K562 (cell line): Measurements from ENCODE around the gene HDGFL2. TPM values are rescaled to one million over a fixed set of nuclear protein-coding genes. Genes with fewer than 3 reads are reported as not detected.
A peak's percentile ranks its signal among the peaks of the same experiment; 100 is the strongest.

Source experiments
- CGGBP1 ChIP-seq: fragments of 250-450 bp; sonication (Bioruptor Pico); IDR thresholded peaks from 2 replicates; pipeline ENCODE4 v1.9.0; 2021; ENCODE audit warnings: mild to moderate bottlenecking
- ILF3 ChIP-seq: fragments of 450-650 bp; IDR thresholded peaks from 2 replicates; pipeline ENCODE4 v1.6.1; 2018; ENCODE audit warnings: antibody characterized with exemption, mild to moderate bottlenecking, moderate library complexity, borderline replicate concordance
- KHSRP ChIP-seq: fragments of 450-650 bp; IDR thresholded peaks from 2 replicates; pipeline ENCODE4 v1.6.1; 2017
- MAFK ChIP-seq: IDR thresholded peaks from 2 replicates; pipeline ENCODE4 v1.6.1; 2011; ENCODE audit warnings: low read length, improper control_type of control experiment
- MAX ChIP-seq: sonication (generic); formaldehyde crosslinking; IDR thresholded peaks from 2 replicates; pipeline ENCODE4 v1.9.0; 2022; ENCODE audit warnings: mild to moderate bottlenecking, missing genetic modification reagents
- MNT ChIP-seq, 2 experiments: fragments of 450-650 bp; conservative IDR thresholded peaks; 2 replicates each; pipeline ENCODE4 v1.6.1; 2017; ENCODE audit warnings: mild to moderate bottlenecking in 2 of 2, moderate library complexity in 2 of 2
- NR2C1 ChIP-seq, 2 experiments: fragments of 450-650 bp; IDR thresholded peaks; 2 replicates each; pipeline ENCODE4 v1.6.1; 2017; ENCODE audit warnings: mild to moderate bottlenecking in 2 of 2, antibody characterized with exemption in 1 of 2, inconsistent platforms in 1 of 2, missing compliant biosample characterization in 1 of 2, missing genetic modification characterization in 1 of 2
- NR2C2 ChIP-seq, 2 experiments: fragments of 200-800 bp in 1 of 2; sonication (Bioruptor generic) in 1 of 2; sonication (generic) in 1 of 2; formaldehyde crosslinking in 1 of 2; IDR thresholded peaks; 2 replicates each; pipeline versions ENCODE4 v1.6.1 to v1.8.0; 2016 to 2022; ENCODE audit warnings: mild to moderate bottlenecking in 1 of 2, missing compliant biosample characterization in 1 of 2, missing genetic modification characterization in 1 of 2, missing genetic modification reagents in 1 of 2
- RBM17 ChIP-seq: fragments of 200-400 bp; formaldehyde crosslinking; IDR thresholded peaks from 2 replicates; pipeline ENCODE4 v1.6.1; 2017; ENCODE audit warnings: low read depth, mild to moderate bottlenecking, low read length, borderline replicate concordance
- TOE1 ChIP-seq, 2 experiments: fragments of 450-650 bp in 1 of 2; sonication (generic) in 1 of 2; formaldehyde crosslinking in 1 of 2; IDR thresholded peaks; 2 replicates each; pipeline versions ENCODE4 v1.7.1 to v1.8.0; 2016 to 2022; ENCODE audit warnings: borderline replicate concordance in 2 of 2, mild to moderate bottlenecking in 2 of 2, antibody characterized with exemption in 1 of 2, inconsistent platforms in 1 of 2, low read depth in 1 of 2, missing genetic modification reagents in 1 of 2, moderate library complexity in 1 of 2
- VEZF1 ChIP-seq: fragments of 200-800 bp; sonication (Bioruptor generic); IDR thresholded peaks from 2 replicates; pipeline ENCODE4 v1.6.1; 2017; ENCODE audit warnings: missing genetic modification characterization, missing compliant biosample characterization
- ZBTB12 ChIP-seq: fragments of 250-450 bp; sonication (Bioruptor Pico); IDR thresholded peaks from 2 replicates; pipeline ENCODE4 v1.4.0; 2020
- ZNF197 ChIP-seq: fragments of 200-800 bp; sonication (Bioruptor generic); IDR thresholded peaks from 2 replicates; pipeline ENCODE4 v1.6.1; 2016; ENCODE audit warnings: low read depth, missing genetic modification characterization, missing compliant biosample characterization
- ZNF24 ChIP-seq: fragments of 450-650 bp; IDR thresholded peaks from 2 replicates; pipeline ENCODE4 v1.6.1; 2016
- ZNF3 ChIP-seq: fragments of 250-450 bp; sonication (Bioruptor Pico); IDR thresholded peaks from 2 replicates; pipeline ENCODE4 v1.5.0; 2021; ENCODE audit warnings: mild to moderate bottlenecking, moderate library complexity
- ZNF316 ChIP-seq: fragments of 450-650 bp; IDR thresholded peaks from 2 replicates; pipeline ENCODE4 v1.6.1; 2016
- ZNF518B ChIP-seq: fragments of 250-450 bp; sonication (Bioruptor Pico); IDR thresholded peaks from 2 replicates; pipeline ENCODE4 v1.5.0; 2021; ENCODE audit warnings: mild to moderate bottlenecking, moderate library complexity
- polyA plus RNA-seq, 8 experiments: library from polyadenylated mRNA; depleted of rRNA in 4 of 8; stranded (reverse) in 5 of 8; unstranded in 3 of 8; fragments of >200 nt; fragmentation: Nextera tagmentation in 2 of 8; fragmentation: Illumina TruSeq in 1 of 8; extraction: Ambion mirVana in 2 of 8; extraction: Trizol in 1 of 8; gene quantifications; 2 replicates each; pipeline versions ENCODE4 v1.2.1 to v1.2.3, GENCODE V29; 2011 to 2014; ENCODE audit warnings: inconsistent platforms in 1 of 8, missing spikeins in 1 of 8
- total RNA-seq, 7 experiments: library from RNA; depleted of rRNA in 6 of 7; stranded (reverse); fragments of >200 nt in 6 of 7; fragmentation: Illumina TruSeq in 2 of 7; extraction: Trizol in 2 of 7; gene quantifications; 2 replicates each; pipeline versions ENCODE4 v1.2.1 to v1.2.3, GENCODE V29; 2011 to 2021; ENCODE audit warnings: low replicate concordance in 1 of 7

The HDGFL2 gene
- total and polyA plus RNA-seq, 9 of the 15 experiments (the other 6 are each of a cell fraction or from before 2014, with no cell fraction given): 0.13 to 61.7 (median 16.0) TPM

GRCh38 chr19:4456843-4457653 is 15.0 kb upstream of the HDGFL2 start (continued):
- no peak for TF ChIP-seq RBM17
- TF ChIP-seq ZNF316: no peak
- TF ChIP-seq ZNF3 (CRISPR knock-in tag): no peak
- no peak for TF ChIP-seq ZNF518B
- no peak for TF ChIP-seq KHSRP
- no peak for TF ChIP-seq ZBTB12
- no peak for TF ChIP-seq MAFK
- no peak for TF ChIP-seq CGGBP1 (CRISPR knock-in tag)
- TF ChIP-seq MAX: peak; percentile 17; the same call in 1 of the 2 replicates
- no peak for TF ChIP-seq ZNF24
- TF ChIP-seq MNT (conservative IDR thresholded peaks at IDR 0.05): peak in 1 of 2 experiments; percentile 21; a peak in 1 of 4 replicates
- no peak for TF ChIP-seq ILF3
- TF ChIP-seq NR2C2 (CRISPR knock-in tag; IDR thresholded peaks at IDR 0.05): no peak
- no peak for TF ChIP-seq NR2C2 (tag; IDR thresholded peaks at IDR 0.05)
- TF ChIP-seq VEZF1 (CRISPR knock-in tag): no peak
- TF ChIP-seq ZNF197 (CRISPR knock-in tag): no peak
- TF ChIP-seq NR2C1 (IDR thresholded peaks at IDR 0.05): no peak
- no peak for TF ChIP-seq NR2C1 (tag; IDR thresholded peaks at IDR 0.05)
- TF ChIP-seq TOE1 (IDR thresholded peaks at IDR 0.05; ENCODE audit: borderline replicate concordance): 0 out of 2 replicates have a peak, but pooled peaks have one; percentile 36
- TF ChIP-seq TOE1 (CRISPR knock-in tag; IDR thresholded peaks at IDR 0.05; ENCODE audit: borderline replicate concordance, low read depth): no peak
